ENCODE results near the gene LACTBL1.

LACTBL1 gene

DNA sequence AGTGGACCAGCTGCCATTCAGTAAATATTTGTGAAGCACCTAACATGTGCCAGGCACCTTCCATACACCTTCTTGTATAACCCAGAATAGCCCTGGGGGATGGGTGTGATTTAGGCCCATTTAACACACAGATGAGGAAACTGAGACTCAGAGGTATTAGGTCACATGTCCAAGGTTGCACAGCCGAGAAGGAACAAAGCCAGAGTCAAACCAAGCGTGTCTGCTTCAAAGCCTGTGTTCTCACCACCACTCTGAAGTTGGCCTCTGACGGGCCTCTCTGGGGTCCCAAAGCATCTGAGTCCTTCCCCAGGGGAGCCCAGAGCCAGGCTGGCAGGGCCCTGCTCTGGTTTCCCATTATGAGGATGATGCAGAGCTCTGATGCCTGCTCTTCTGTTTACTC is 65.1 kb downstream of the LACTBL1 start:
- TF ChIP-seq, protein P1, sequence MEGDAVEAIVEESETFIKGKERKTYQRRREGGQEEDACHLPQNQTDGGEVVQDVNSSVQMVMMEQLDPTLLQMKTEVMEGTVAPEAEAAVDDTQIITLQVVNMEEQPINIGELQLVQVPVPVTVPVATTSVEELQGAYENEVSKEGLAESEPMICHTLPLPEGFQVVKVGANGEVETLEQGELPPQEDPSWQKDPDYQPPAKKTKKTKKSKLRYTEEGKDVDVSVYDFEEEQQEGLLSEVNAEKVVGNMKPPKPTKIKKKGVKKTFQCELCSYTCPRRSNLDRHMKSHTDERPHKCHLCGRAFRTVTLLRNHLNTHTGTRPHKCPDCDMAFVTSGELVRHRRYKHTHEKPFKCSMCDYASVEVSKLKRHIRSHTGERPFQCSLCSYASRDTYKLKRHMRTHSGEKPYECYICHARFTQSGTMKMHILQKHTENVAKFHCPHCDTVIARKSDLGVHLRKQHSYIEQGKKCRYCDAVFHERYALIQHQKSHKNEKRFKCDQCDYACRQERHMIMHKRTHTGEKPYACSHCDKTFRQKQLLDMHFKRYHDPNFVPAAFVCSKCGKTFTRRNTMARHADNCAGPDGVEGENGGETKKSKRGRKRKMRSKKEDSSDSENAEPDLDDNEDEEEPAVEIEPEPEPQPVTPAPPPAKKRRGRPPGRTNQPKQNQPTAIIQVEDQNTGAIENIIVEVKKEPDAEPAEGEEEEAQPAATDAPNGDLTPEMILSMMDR (IDR thresholded peaks at IDR 0.05; ENCODE audit: borderline replicate concordance, control extremely low read depth, extremely low read depth, insufficient read depth, missing control alignments), result no peak
- DNase-seq (ENCODE audit: low spot score), result no peak
- in situ Hi-C loops (cut with MboI; ENCODE audit: low sequenced_read_pairs, unreplicated experiment), result no loop called here

DNA sequence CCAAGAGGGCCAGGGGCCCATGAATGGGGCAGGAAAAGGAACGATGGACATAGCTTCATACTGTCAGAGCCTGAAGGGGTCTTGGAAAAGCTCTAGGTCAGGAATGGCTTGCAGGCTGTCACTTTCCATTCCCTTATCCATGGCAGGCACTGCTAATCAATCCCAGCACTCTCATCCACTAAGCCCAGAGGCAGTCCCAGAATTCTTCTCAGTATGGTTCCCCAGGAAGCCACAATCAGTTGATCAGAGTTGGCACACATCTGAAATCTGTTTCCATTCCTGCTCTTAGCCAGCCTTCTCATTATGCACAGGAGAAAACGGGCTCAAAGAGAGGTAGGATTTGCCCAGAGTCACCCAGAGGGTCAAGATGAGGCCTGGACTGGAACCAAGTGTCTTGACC is 65.7 kb downstream of the LACTBL1 start:
- no peak for DNase-seq (ENCODE audit: low spot score)
- TF ChIP-seq, protein P1 (IDR thresholded peaks at IDR 0.05; ENCODE audit: borderline replicate concordance, control extremely low read depth, extremely low read depth, insufficient read depth, missing control alignments), result no peak
- in situ Hi-C loops (cut with MboI; ENCODE audit: low sequenced_read_pairs, unreplicated experiment), result no loop called here

DNA sequence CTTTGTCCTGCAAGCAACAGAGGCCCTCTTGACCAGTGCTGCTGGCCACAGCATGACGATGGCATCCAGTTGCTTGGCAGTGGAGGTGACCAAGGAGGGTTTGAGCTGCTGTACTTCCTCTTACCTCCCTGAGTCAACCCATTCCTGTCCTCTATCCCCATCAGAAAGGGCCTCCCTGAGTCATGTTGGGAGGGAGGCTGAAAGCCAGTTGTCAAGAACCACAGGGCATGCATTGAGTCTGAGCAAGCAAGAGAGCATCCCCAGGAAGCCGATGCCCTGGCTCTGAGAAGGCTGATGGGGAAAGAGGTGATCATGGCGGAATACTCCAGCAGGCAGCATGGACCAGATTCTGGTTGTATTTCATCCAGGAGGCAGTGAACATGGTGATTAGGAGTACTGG is 69.6 kb downstream of the LACTBL1 start:
- in situ Hi-C loops (cut with MboI; ENCODE audit: low sequenced_read_pairs, unreplicated experiment), result no loop called here
- TF ChIP-seq, protein P1 (IDR thresholded peaks at IDR 0.05; ENCODE audit: borderline replicate concordance, control extremely low read depth, extremely low read depth, insufficient read depth, missing control alignments), result no peak
- no peak for DNase-seq (ENCODE audit: low spot score)

Measured in GM13976 (cell line).